ENCODE results near the gene GPR156. TPM values are rescaled to one million over a fixed set of nuclear protein-coding genes. Genes with fewer than 3 reads are reported as not detected.

The GPR156 gene
- 1.7 and 3.1 TPM in 2 replicates for total RNA-seq (2022)
- Bru-seq, nascent RNA = percentile 42 among the genes with signal in this experiment
- BruChase-seq, experiment 1, labeled RNA remaining after a 2-hour chase = percentile 46 among the genes with signal in this experiment
- percentile 39 among the genes with signal in this experiment for BruChase-seq, experiment 2, labeled RNA remaining after a 6-hour chase
- long read RNA-seq, partial matches to known transcripts = 0 of 2 reads
- long read RNA-seq, other reads (novel, unspliced or antisense) = 1 of 2 reads

- Histone ChIP-seq H3K27me3 (replicated peaks; ENCODE audit: control insufficient read depth, insufficient read depth, low read length) (no peaks in the 10 kb centered on the region), H3K9me3 (no peaks in the 10 kb centered on the region), H3K4me3 (ENCODE audit: low read depth, low read length) (peak within 1 kb of the TSS; percentile 57), H3K4me1 (0 out of 2 replicates have a peak, but pooled peaks cover 5% of the 10 kb centered on the region), H3K36me3 (ENCODE audit: control insufficient read depth, insufficient read depth, low read length) (no peaks in the 10 kb centered on the region)
- peak within 1 kb of the TSS; percentile 77 for H3K4me3 Mint-ChIP-seq (ENCODE audit: unreplicated experiment)
- CTCF ChIA-PET = no interaction called here
- H3K27me3 Mint-ChIP-seq (ENCODE audit: insufficient read depth, unreplicated experiment) = peaks cover 2% of the 10 kb centered on the region
- no peaks in the 10 kb centered on the region for H3K9me3 Mint-ChIP-seq (ENCODE audit: unreplicated experiment)
- no peak within 1 kb of the TSS for H3K27ac Mint-ChIP-seq (ENCODE audit: unreplicated experiment)
- BruUV-seq (replicated peaks) = no TSS peak
- intact Hi-C loops (cut with micrococcal nuclease; ENCODE audit: unreplicated experiment) = loop anchor here (5.0 kb wide), 1 partner anchor 62 kb away; the partner anchor contains the start of gene LRRC58
- TF ChIP-seq CTCF (IDR thresholded peaks at IDR 0.05; ENCODE audit: insufficient read depth in 1 of 2, low read depth in 1 of 2, low read length in 1 of 2, severe bottlenecking in 1 of 2, unreplicated experiment in 1 of 2) = no peak
- peak; percentile 42 to 64 for DNase-seq
- no peaks in the 10 kb centered on the region for H3K4me1 Mint-ChIP-seq (ENCODE audit: low read depth, unreplicated experiment)
- POLR2A ChIA-PET = no interaction called here
- H3K36me3 Mint-ChIP-seq (ENCODE audit: insufficient read depth, unreplicated experiment) = no peaks in the 10 kb centered on the region
Observed at GRCh38 chr3:120284747-120285507, at the start of gene GPR156. GPR156 (minus strand) TSS chr3:120285222; CDS start chr3:120244098, 41,124 bp downstream.

- TF ChIP-seq CTCF (IDR thresholded peaks at IDR 0.05; ENCODE audit: insufficient read depth in 1 of 2, low read depth in 1 of 2, low read length in 1 of 2, severe bottlenecking in 1 of 2, unreplicated experiment in 1 of 2) = no peak
- ChIA-PET CTCF (no interaction called here), POLR2A (no interaction called here)
- Mint-ChIP-seq H3K27me3 (ENCODE audit: insufficient read depth, unreplicated experiment) (no peaks in the 10 kb centered on the region), H3K4me3 (ENCODE audit: unreplicated experiment) (no peak overlapping the region), H3K9me3 (ENCODE audit: unreplicated experiment) (no peaks in the 10 kb centered on the region), H3K4me1 (ENCODE audit: low read depth, unreplicated experiment) (no peaks in the 10 kb centered on the region), H3K36me3 (ENCODE audit: insufficient read depth, unreplicated experiment) (peaks cover 20% of the 10 kb centered on the region), H3K27ac (ENCODE audit: unreplicated experiment) (no peak overlapping the region)
- Histone ChIP-seq H3K4me3 (ENCODE audit: low read depth, low read length) (no peak overlapping the region), H3K27me3 (replicated peaks; ENCODE audit: control insufficient read depth, insufficient read depth, low read length) (no peaks in the 10 kb centered on the region), H3K4me1 (no peaks in the 10 kb centered on the region), H3K9me3 (no peaks in the 10 kb centered on the region), H3K36me3 (ENCODE audit: control insufficient read depth, insufficient read depth, low read length) (no peaks in the 10 kb centered on the region)
- DNase-seq = no peak
- BruUV-seq (replicated peaks) = no TSS peak
- intact Hi-C loops (cut with micrococcal nuclease; ENCODE audit: unreplicated experiment) = no loop called here
Observed at GRCh38 chr3:120332646-120333045, 47.6 kb upstream of the GPR156 start.

- BruUV-seq (replicated peaks) = no TSS peak
- H3K4me1 Mint-ChIP-seq (ENCODE audit: low read depth, unreplicated experiment) = no peaks in the 10 kb centered on the region
- H3K36me3 ChIP-seq (ENCODE audit: control insufficient read depth, insufficient read depth, low read length) = no peaks in the 10 kb centered on the region
- no peaks in the 10 kb centered on the region for H3K27me3 ChIP-seq (replicated peaks; ENCODE audit: control insufficient read depth, insufficient read depth, low read length)
- H3K9me3 Mint-ChIP-seq (ENCODE audit: unreplicated experiment) = no peaks in the 10 kb centered on the region
- intact Hi-C loops (cut with micrococcal nuclease; ENCODE audit: unreplicated experiment) = no loop called here
- peaks cover 23% of the 10 kb centered on the region for H3K36me3 Mint-ChIP-seq (ENCODE audit: insufficient read depth, unreplicated experiment)
- no peak for DNase-seq
- no peak overlapping the region for H3K4me3 Mint-ChIP-seq (ENCODE audit: unreplicated experiment)
- no peak overlapping the region for H3K4me3 ChIP-seq (ENCODE audit: low read depth, low read length)
- no peaks in the 10 kb centered on the region for H3K27me3 Mint-ChIP-seq (ENCODE audit: insufficient read depth, unreplicated experiment)
- no peak overlapping the region for H3K27ac Mint-ChIP-seq (ENCODE audit: unreplicated experiment)
- POLR2A ChIA-PET = no interaction called here
- CTCF ChIA-PET = interaction anchor here (0.9 kb wide), 1 partner anchor 14 kb away, joined by 3 read pairs; no protein-coding TSS in a partner anchor
- no peaks in the 10 kb centered on the region for H3K9me3 ChIP-seq
- no peaks in the 10 kb centered on the region for H3K4me1 ChIP-seq
- TF ChIP-seq CTCF (IDR thresholded peaks at IDR 0.05; ENCODE audit: insufficient read depth in 1 of 2, low read depth in 1 of 2, low read length in 1 of 2, severe bottlenecking in 1 of 2, unreplicated experiment in 1 of 2) = no peak
Observed at GRCh38 chr3:120331076-120331475, 46.1 kb upstream of the GPR156 start.
